Femur (tissue), 1 donor: ENCODE measurements around the gene SOAT2.
A peak's percentile ranks its signal among the peaks of the same experiment; 100 is the strongest.

Source experiments
- DNase-seq: peaks from one replicate; pipeline ENCODE4 v3.0.0-alpha.2; 2017

The SOAT2 gene

DNA sequence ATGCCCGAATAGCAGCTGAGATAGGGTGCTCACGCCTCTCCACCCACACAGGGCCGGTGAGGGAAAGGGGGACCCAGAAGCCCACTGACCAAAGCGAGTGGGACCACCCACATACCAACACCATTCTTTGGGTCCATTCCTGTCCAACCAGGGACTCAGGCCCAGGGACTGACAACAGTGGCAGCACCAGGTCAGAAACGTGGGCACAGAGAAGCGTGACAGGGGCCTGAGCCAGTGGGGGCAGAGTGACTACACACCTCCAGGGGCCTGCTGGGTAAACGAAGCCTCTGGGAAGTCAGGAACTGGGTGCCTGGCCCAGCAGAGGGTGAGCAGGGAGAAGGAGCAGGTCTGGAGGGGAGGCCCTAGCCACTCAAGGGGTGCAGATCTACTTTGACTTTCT, 37.8 kb upstream of the SOAT2 start:
- peak; percentile 43 for DNase-seq

GRCh38 chr12:53065975-53066931, 37.0 kb upstream of the SOAT2 start:
- DNase-seq: peak; percentile 91

GRCh38 chr12:53067074-53067992, 36.0 kb upstream of the SOAT2 start:
- DNase-seq: no peak

DNA sequence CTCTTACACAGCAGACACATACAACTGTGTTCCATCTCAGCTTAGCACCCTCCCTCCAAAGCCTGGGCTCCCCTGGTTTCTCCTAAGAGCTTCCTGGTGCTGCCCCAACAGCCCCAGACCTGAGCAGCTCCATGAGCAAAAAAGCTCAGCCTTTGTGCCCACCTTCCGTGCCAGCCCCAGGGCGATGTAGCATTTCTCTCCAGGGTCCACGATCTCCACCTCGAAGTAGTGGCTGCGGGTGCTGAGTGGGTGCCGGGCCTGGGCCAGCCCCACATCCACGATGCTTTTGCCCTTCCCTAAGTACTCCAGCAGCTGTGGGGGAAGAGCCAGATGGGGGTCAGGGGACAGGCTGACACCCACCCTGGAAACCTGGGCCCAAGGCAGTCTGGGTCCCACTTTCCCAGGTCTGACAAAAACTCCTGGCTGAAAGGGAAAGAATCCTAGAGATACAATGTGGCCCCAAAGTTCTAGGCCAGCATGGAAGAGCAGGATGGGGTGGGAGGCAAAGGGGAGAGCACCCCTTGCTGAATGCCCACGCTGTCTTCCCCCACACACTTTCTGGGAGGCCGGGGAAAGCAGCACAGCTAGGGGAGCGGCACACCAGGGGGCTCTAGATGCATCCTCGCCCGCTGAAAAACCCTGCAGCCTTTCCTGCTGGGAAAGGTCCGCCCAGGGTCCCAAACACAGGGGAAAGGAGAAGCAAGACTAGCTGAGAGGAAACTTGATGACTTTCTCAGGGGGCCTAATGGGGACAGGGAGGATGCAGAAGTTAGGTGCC, 35.1 kb upstream of the SOAT2 start:
- peak; percentile 21 for DNase-seq

- DNase-seq: peak; percentile 29
Observed at GRCh38 chr12:53068811-53069585, 34.3 kb upstream of the SOAT2 start.

- DNase-seq: peak; percentile 85
Observed at GRCh38 chr12:53069621-53070410, 33.5 kb upstream of the SOAT2 start.

GRCh38 chr12:53070877-53071492, 32.3 kb upstream of the SOAT2 start:
- DNase-seq: peak; percentile 36

DNA sequence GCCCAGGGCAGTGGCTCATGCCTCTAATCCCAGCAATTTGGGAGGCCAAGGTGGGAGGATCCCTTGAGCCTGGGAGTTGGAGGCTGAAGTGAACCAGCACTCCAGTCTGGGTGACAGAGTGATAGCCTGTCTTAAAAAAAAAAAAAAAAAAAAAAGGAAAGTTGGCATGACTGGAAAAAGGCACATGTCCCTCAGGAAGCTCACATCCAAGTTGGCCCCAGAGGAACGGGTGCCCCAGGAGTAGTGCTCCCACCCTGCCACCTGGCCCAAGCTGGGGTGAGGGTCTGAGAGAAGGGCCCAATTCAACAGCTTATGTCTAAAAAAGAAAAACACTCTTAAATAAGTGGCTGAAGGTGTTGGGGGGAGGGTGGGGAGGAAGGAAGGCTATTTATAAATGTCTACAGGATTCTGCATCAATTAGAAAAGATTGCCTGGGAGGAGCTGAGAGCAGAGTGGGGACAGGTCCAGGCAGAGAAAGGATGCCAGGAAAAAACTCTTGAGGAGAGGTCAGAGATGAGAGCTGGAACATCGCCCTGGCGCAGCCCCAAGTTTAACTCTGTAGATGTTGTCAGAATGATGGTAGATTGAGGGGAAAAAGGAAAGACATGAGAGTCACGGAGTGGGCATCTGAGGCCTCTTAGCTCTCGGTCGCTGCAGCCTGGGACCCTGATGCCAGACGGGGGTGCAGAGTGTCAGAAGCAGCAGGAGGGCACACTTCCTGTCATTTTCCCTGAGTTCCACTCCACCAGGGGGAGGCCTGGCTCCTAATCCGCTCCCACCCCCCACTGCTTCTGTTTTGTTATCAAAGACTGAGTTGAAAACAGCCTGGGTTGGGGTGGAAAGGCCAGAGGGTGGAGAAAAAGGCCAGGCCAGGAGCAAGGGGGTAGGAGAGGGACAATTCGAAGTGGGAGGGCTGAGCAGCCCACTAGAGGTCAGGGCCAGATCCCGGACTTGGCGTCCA, 31.4 kb upstream of the SOAT2 start:
- peak; percentile 92 for DNase-seq

DNA sequence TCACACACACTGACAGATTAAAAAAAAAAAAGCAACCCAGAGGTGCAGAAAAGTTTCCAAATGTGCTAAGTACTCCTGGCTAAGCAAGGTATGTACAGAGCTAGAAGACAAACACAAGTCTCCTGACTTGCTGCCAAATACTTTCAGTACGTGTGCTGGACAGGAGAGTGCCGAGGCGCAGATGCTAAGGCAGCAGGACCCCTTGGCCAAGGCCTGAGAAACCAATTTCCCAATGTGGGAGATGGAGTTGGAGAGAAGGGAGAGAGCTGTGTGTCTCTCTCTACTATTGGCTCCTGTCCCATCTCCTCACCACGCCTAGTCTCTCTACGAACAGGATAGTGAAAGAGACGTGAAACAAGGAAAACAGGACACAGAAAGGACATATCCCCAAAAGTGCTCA, 29.4 kb upstream of the SOAT2 start:
- DNase-seq: peak; percentile 62

GRCh38 chr12:53074283-53074998, 28.8 kb upstream of the SOAT2 start:
- no peak for DNase-seq

DNA sequence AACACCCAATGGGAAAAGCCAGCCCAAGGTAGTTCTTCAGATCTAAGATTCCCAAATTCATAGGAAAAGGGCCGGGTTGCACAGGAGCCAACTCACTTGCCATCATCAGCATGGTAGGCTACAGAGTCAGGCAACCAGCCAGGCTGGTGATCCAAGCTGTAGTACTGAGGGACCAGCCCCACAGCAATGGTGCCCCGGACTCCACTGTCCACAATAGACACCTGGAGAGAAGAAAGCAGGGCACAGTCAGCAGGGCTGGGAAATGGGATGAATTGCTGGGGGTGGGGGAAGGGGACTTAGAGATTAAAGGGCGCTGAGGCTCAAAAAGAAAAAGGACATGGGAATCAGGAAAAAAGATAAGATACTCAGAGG, 28.3 kb upstream of the SOAT2 start:
- no peak for DNase-seq

DNA sequence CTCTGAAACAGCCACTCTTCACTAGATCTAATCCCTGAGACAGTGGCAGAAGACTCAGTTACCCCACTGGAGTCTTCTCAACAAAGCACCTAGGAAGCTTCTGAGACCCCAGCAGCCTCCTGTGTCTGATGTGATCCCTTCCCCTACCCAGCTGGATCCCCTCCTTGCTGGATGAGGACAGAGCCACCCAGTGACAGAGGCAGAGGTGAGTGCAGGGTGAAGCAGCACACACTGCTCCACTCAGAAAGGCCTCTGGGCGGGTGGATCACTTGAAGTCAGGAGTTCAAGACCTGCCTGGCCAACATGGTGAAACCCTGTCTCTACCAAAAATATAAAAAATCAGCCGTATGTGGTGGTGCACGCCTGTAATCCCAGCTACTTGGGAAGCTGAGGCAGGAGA, 26.8 kb upstream of the SOAT2 start:
- no peak for DNase-seq

GRCh38 chr12:53077030-53077429, 26.3 kb upstream of the SOAT2 start:
- DNase-seq: no peak

GRCh38 chr12:53078425-53079225, 24.7 kb upstream of the SOAT2 start:
- DNase-seq: no peak

GRCh38 chr12:53079226-53080117, 23.8 kb upstream of the SOAT2 start, which contains the start of gene SPRYD3:
TSS of gene SPRYD3 (minus strand) at chr12:53079390. CDS start at chr12:53079333, 57 bp downstream.
- peak; percentile 99 for DNase-seq

- no peak for DNase-seq
Observed at GRCh38 chr12:53082637-53083175, 20.6 kb upstream of the SOAT2 start.
